GM21515 (cell line): ENCODE results near the gene DIP2A.
A peak's percentile ranks its signal among the peaks of the same experiment; 100 is the strongest.
"Not testable (repeated sequence)": the region's sequence is repeated elsewhere in the genome, so short reads cannot be mapped to it uniquely, and the experiment has no call there.

Source experiments
- ATAC-seq: cut with Tn5 transposase; IDR thresholded peaks from one replicate; pipeline ENCODE4 v1.9.1; 2021; ENCODE audit not compliant: unreplicated experiment

The DIP2A gene

GRCh38 chr21:46442938-46443337, 15.8 kb upstream of the DIP2A start:
- no peak for ATAC-seq

DNA sequence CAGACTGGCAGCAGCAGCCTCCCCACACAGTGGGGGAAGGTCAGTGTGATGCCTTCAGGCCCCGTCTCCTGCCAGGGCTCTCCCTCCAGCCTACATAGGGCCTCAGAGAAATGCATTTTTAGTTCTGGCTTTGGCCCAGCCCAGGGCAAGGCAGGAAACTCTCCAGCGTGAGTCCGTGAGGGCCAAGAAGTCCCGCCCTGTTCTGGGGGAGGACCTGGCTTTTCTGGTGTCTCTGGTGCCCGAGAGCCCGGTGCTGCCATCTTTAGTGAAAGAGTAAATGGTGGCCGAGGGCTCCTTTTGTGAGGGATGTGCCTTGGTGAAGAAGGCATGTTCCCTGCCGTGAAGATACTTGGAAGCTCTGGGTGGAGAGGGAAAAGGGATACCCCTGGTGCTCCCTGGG, 14.8 kb upstream of the DIP2A start:
- no peak for ATAC-seq

DNA sequence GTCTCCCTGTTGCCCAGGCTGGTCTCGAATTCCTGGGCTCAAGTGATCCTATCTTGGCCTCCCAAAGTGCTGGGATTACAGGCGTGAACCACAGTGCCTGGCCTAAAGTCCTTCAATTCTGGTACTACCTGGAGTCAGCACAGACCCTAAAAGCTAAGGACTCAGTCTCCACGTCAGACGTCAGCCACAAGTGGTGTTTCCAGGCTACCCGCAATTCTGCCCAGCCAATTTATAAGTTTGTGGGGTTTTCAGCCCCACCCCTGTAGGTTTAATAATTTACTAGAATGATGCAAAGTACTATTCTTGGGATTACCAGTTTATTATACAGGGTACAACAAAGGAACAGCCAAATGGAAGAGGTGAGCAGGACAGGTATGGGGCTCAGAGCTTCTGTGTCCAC, 10.6 kb upstream of the DIP2A start:
- no peak for ATAC-seq

DNA sequence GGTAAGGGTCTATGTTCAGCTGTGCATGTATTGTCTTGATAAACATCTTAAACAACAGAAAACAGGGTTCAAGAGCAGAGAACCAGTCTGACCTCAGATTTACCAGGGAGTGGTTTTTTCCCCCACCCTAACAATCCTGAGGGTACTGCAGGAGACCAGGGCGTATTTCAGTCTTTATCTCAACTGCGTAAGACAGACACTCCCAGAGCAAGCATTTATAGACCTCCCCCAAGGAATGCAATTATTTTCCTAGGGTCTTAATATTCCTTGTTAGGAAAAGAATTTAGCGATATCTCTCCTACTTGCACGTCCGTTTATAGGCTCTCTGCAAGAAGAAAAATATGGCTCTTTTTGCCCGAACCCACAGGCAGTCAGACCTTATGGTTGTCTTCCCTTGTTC, 9.8 kb upstream of the DIP2A start:
- not testable (repeated sequence) for ATAC-seq

- no peak for ATAC-seq
Measured at GRCh38 chr21:46452710-46453109, 6.0 kb upstream of the DIP2A start.

- no peak for ATAC-seq
Measured at GRCh38 chr21:46454142-46454541, 4.5 kb upstream of the DIP2A start.

DNA sequence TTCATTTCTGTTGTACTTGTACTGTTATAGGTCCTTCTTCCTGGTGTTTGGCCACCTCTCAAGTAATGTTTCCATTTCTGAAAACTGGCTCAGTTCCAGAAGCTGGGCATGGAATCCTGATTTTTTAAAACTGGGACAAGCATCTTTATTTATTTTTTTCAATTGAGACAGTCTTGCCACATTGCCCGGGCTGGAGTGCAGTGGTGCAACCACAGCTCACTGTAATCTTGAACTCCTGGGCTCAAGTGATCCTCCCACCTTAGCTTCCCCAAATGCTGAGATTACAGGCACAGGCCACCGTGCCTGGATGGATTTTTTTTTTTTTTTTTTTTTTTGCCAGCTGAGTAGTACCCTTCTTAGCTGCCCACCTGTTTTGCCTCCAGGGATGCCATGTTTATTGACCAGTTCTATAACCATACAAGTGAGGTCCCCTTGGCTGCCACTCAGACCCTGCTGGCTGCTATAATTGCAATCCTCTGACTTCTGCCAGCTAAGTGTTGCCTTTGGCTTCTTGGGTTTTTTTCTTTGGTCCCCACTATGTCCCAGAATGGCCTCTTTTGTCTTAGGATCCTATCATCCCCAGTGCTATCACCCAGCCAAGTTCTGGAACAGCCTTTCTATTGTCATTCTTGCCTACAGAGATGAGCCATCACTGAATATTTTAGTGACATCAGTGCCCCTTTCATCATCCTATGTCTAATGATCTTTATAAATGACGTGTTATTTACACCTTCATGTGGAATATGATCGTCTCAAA, 3.9 kb upstream of the DIP2A start:
- ATAC-seq = no peak

GRCh38 chr21:46455575-46456385, 2.9 kb upstream of the DIP2A start:
- no peak for ATAC-seq

DNA sequence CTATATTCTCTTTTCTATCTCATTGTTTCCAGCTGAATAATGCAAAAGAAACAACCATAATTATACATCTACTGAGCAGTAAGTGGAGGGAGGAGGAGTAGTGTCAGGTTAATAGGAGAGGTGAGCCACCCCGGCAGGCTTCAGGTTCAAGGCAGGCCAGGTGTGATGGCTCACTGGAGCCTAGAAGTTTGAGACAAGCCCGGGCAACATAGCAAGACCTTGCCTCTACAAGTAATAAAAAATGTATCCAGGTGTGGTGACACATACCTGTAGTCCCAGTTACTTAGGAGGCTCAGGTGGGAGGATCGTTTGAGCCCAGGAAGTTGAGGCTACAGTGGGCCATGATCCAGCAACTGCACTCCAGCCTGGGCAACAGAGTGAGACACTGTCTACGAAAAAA, 1.9 kb upstream of the DIP2A start:
- ATAC-seq = no peak

GRCh38 chr21:46457801-46458314, 833 bp upstream of the DIP2A start:
- ATAC-seq = peak; percentile 16

- no peak for ATAC-seq
Measured at GRCh38 chr21:46459024-46459355, 299 bp downstream of the DIP2A start.

- no peak for ATAC-seq
Measured at GRCh38 chr21:46459356-46460112, 843 bp downstream of the DIP2A start.

- ATAC-seq = no peak
Measured at GRCh38 chr21:46461909-46462308, 3.2 kb downstream of the DIP2A start.

DNA sequence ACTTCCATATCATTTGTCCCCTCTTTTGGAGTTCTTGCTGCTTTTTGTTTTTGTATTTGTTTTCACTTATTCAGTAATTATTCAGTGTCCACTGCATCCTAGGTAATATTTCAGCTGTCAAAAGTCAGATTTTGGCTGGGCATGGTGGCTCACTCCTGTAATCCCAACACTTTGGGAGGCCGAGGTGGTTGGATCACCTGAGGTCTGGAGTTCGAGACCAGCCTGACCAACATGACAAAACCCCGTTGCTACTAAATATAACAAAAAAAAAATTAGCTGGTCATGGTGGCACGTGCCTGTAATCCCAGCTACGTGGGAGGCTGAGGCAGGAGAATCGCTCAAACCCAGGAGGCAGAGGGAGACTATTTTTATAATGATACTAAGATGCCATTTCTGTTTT, 6.5 kb downstream of the DIP2A start:
- ATAC-seq = not testable (repeated sequence)

GRCh38 chr21:46465651-46466050, 7.0 kb downstream of the DIP2A start:
- no peak for ATAC-seq

GRCh38 chr21:46468108-46468774, 9.6 kb downstream of the DIP2A start:
- ATAC-seq = no peak

DNA sequence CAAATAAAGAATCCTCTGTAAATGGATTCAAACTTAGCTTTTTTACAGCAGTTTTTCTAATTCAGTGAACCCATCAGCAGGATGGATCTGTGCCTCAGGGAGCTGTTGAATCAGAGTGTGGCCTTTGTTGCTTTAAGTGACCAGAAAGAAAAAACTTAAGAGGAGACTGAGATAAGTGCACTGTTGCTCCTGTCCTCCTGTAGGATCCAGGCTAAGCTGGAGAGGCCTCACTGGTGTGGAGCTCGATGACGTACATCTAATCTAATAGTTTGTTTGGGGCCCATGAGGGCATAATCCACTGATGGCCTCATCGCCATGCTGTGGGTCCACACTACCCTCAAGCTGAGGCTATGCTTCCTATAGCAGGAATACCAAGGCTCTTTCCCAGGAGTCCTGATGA, 10.6 kb downstream of the DIP2A start:
- ATAC-seq = no peak

- no peak for ATAC-seq
Measured at GRCh38 chr21:46471514-46471913, 12.8 kb downstream of the DIP2A start.

GRCh38 chr21:46472246-46472645, 13.6 kb downstream of the DIP2A start:
- no peak for ATAC-seq

- no peak for ATAC-seq
Measured at GRCh38 chr21:46474382-46474781, 15.7 kb downstream of the DIP2A start.

GRCh38 chr21:46475296-46475695, 16.6 kb downstream of the DIP2A start:
- no peak for ATAC-seq
